H1 (cell line): ENCODE results near the gene RYR3. TPM values are rescaled to one million over a fixed set of nuclear protein-coding genes. Genes with fewer than 3 reads are reported as not detected.

Experiments
- CTCF ChIA-PET: fragments of 300-600 bp; sonication (Branson Sonifier 250); formaldehyde crosslinking; loops from one replicate; lab custom pipeline; 2021; ENCODE audit not compliant: partially characterized antibody; lab: Charles Lee
- POLR2A ChIA-PET: fragments of 300-600 bp; sonication (Branson Sonifier 250); formaldehyde crosslinking; loops from one replicate; lab custom pipeline; 2021; ENCODE audit warnings: inconsistent platforms; ENCODE audit not compliant: partially characterized antibody; lab: Charles Lee
- DNase-seq, 2 experiments: peaks; one replicate each; pipeline versions ENCODE4 v3.0.0 to v3.0.0-alpha.2; 2010 to 2022; ENCODE audit warnings: low spot score in 2 of 2, low read depth in 1 of 2, mixed read lengths in 1 of 2
- FAIRE-seq: peaks from 2 replicates; lab custom pipeline; 2011; peaks lifted over from hg19 to GRCh38; lab: Jason Lieb, UNC
- H2AFZ ChIP-seq: 2 replicates; pipeline ENCODE4 v1.8.1; 2012; ENCODE audit warnings: low read length, inconsistent platforms
- H2AK5ac ChIP-seq: 2 replicates; pipeline ENCODE4 v1.6.1; 2013; ENCODE audit warnings: low read depth, low read length
- H2BK120ac ChIP-seq: replicated peaks from 2 replicates; pipeline ENCODE3; 2013; ENCODE audit warnings: low read depth, low read length, inconsistent platforms
- H2BK12ac ChIP-seq: 2 replicates; pipeline ENCODE4 v1.6.1; 2013; ENCODE audit warnings: low read depth, low read length
- H2BK15ac ChIP-seq: 2 replicates; pipeline ENCODE4 v1.6.1; 2013; ENCODE audit warnings: low read length
- H2BK20ac ChIP-seq: 2 replicates; pipeline ENCODE4 v1.6.1; 2013; ENCODE audit warnings: low read length
- H2BK5ac ChIP-seq: 2 replicates; pipeline ENCODE4 v1.6.1; 2013; ENCODE audit warnings: low read depth, low read length
- H3K14ac ChIP-seq: 2 replicates; pipeline ENCODE4 v1.6.1; 2013; ENCODE audit warnings: inconsistent platforms; ENCODE audit not compliant: insufficient read length
- H3K18ac ChIP-seq: 2 replicates; pipeline ENCODE4 v1.6.1; 2013; ENCODE audit warnings: low read length; ENCODE audit errors: extremely low read depth
- H3K23ac ChIP-seq: 2 replicates; pipeline ENCODE4 v1.6.1; 2013; ENCODE audit warnings: inconsistent platforms; ENCODE audit not compliant: insufficient read length
- H3K23me2 ChIP-seq: 2 replicates; pipeline ENCODE4 v1.6.1; 2013; ENCODE audit warnings: low read depth, low read length
- H3K27ac ChIP-seq: 2 replicates; pipeline ENCODE4 v1.6.1; 2011; ENCODE audit warnings: low read depth, low read length, inconsistent platforms
- H3K27me3 ChIP-seq, 4 experiments: replicated peaks in 1 of 4; 1 replicate in 1 of 4; 2 replicates in 3 of 4; pipeline versions ENCODE4 v1.6.1 to v1.8.1; 2011 to 2013; ENCODE audit warnings: low read length in 3 of 4, mild to moderate bottlenecking in 3 of 4, inconsistent platforms in 2 of 4, mixed read lengths in 2 of 4, moderate library complexity in 1 of 4; ENCODE audit not compliant: control insufficient read depth in 3 of 4, insufficient read depth in 3 of 4; ENCODE audit errors: extremely low read depth in 1 of 4
- H3K36me3 ChIP-seq, 4 experiments: 2 replicates each; pipeline versions ENCODE4 v1.6.1 to v1.8.1; 2011 to 2013; ENCODE audit warnings: mild to moderate bottlenecking in 4 of 4, low read length in 3 of 4, moderate library complexity in 2 of 4, control low read depth in 1 of 4, inconsistent platforms in 1 of 4; ENCODE audit not compliant: insufficient read depth in 4 of 4, control insufficient read depth in 2 of 4
- H3K4ac ChIP-seq: replicated peaks from 2 replicates; pipeline ENCODE3; 2013; ENCODE audit warnings: low read length, low read depth, mixed read lengths, inconsistent platforms; ENCODE audit not compliant: insufficient read length
- H3K4me1 ChIP-seq, 4 experiments: replicated peaks in 1 of 4; 1 replicate in 1 of 4; 2 replicates in 3 of 4; pipeline versions ENCODE4 v1.6.1 to v1.8.1; 2011 to 2013; ENCODE audit warnings: low read length in 3 of 4, inconsistent platforms in 2 of 4, mixed read lengths in 1 of 4; ENCODE audit not compliant: insufficient read depth in 4 of 4, control insufficient read depth in 3 of 4
- H3K4me2 ChIP-seq, 2 experiments: 2 replicates each; pipeline versions ENCODE4 v1.6.1 to v1.8.1; 2011 to 2013; ENCODE audit warnings: low read depth in 2 of 2, low read length in 2 of 2, control low read depth in 1 of 2, inconsistent platforms in 1 of 2, mild to moderate bottlenecking in 1 of 2; ENCODE audit not compliant: insufficient read depth in 1 of 2
- H3K4me3 ChIP-seq, 4 experiments: fragments of 200-600, 300-600 bp in 1 of 4; sonication (generic), shearing (Covaris generic), sonication (Bioruptor Twin) in 1 of 4; 2 replicates each; pipeline versions ENCODE4 v1.5.1 to v1.8.1; 2011 to 2016; ENCODE audit warnings: low read length in 4 of 4, low read depth in 3 of 4, control low read depth in 2 of 4, inconsistent platforms in 2 of 4, mild to moderate bottlenecking in 2 of 4, mixed read lengths in 1 of 4, moderate library complexity in 1 of 4; ENCODE audit not compliant: insufficient read depth in 2 of 4; ENCODE audit errors: extremely low read depth in 1 of 4
- H3K56ac ChIP-seq: replicated peaks from 2 replicates; pipeline ENCODE3; 2013; ENCODE audit warnings: low read depth, mild to moderate bottlenecking, mixed read lengths, low read length, inconsistent platforms; ENCODE audit not compliant: insufficient read length
- H3K79me1 ChIP-seq: 2 replicates; pipeline ENCODE4 v1.6.1; 2013; ENCODE audit warnings: low read depth, low read length, control low read depth
- H3K79me2 ChIP-seq, 2 experiments: 2 replicates each; pipeline versions ENCODE4 v1.6.1 to v1.8.1; 2012 to 2013; ENCODE audit warnings: low read length in 2 of 2, mild to moderate bottlenecking in 2 of 2, inconsistent platforms in 1 of 2; ENCODE audit not compliant: insufficient read depth in 2 of 2, control insufficient read depth in 1 of 2
- H3K9ac ChIP-seq, 4 experiments: replicated peaks in 1 of 4; 1 replicate in 1 of 4; 2 replicates in 3 of 4; pipeline versions ENCODE4 v1.6.1 to v1.8.1; 2011 to 2013; ENCODE audit warnings: low read depth in 3 of 4, low read length in 3 of 4, control low read depth in 2 of 4, mild to moderate bottlenecking in 2 of 4, moderate library complexity in 2 of 4, inconsistent platforms in 1 of 4; ENCODE audit errors: extremely low read depth in 1 of 4
- H3K9me3 ChIP-seq, 2 experiments: 2 replicates each; pipeline versions ENCODE4 v1.6.1 to v1.8.1; 2012 to 2013; ENCODE audit warnings: mild to moderate bottlenecking in 2 of 2, moderate library complexity in 2 of 2, control low read depth in 1 of 2, inconsistent platforms in 1 of 2, low read depth in 1 of 2, low read length in 1 of 2, mixed read lengths in 1 of 2; ENCODE audit not compliant: insufficient read depth in 2 of 2
- H4K20me1 ChIP-seq, 2 experiments: replicated peaks in 1 of 2; 2 replicates each; pipeline versions ENCODE3 to v1.8.1; 2011 to 2013; ENCODE audit warnings: inconsistent platforms in 2 of 2, low read length in 2 of 2, mild to moderate bottlenecking in 1 of 2; ENCODE audit not compliant: insufficient read depth in 2 of 2, control insufficient read depth in 1 of 2
- H4K5ac ChIP-seq: 2 replicates; pipeline ENCODE4 v1.6.1; 2013; ENCODE audit warnings: low read length, low read depth, mixed read lengths, inconsistent platforms; ENCODE audit not compliant: insufficient read length
- H4K8ac ChIP-seq: 2 replicates; pipeline ENCODE4 v1.8.0; 2013; ENCODE audit warnings: mild to moderate bottlenecking, moderate library complexity, low read length, inconsistent platforms; ENCODE audit not compliant: insufficient read depth; ENCODE audit errors: extremely low read depth
- H4K91ac ChIP-seq: replicated peaks from 2 replicates; pipeline ENCODE3; 2013; ENCODE audit warnings: low read length, mixed read lengths, inconsistent platforms; ENCODE audit not compliant: insufficient read length
- BACH1 ChIP-seq: IDR thresholded peaks from 2 replicates; pipeline ENCODE4 v1.6.1; 2012; ENCODE audit warnings: low read length, improper control_type of control experiment
- CBX8 ChIP-seq: fragments of 300-800, 300-1000 bp; sonication (generic); IDR thresholded peaks from 2 replicates; pipeline ENCODE4 v1.7.1; 2016; ENCODE audit warnings: low read depth, low read length, borderline replicate concordance
- GABPA ChIP-seq: IDR thresholded peaks from 2 replicates; pipeline ENCODE4 v1.6.1; 2011; ENCODE audit warnings: mild to moderate bottlenecking, low read length, moderate library complexity, borderline replicate concordance; ENCODE audit not compliant: insufficient read depth
- GTF2F1 ChIP-seq: IDR thresholded peaks from 2 replicates; pipeline ENCODE4 v1.6.1; 2012; ENCODE audit warnings: low read depth, low read length, improper control_type of control experiment, borderline replicate concordance
- HDAC2 ChIP-seq, 2 experiments: fragments of 300-600 bp in 1 of 2; sonication (generic) in 1 of 2; IDR thresholded peaks; 2 replicates each; pipeline ENCODE4 v1.6.1; 2011 to 2012; ENCODE audit warnings: low read depth in 2 of 2, low read length in 2 of 2, mild to moderate bottlenecking in 2 of 2, moderate library complexity in 2 of 2, borderline replicate concordance in 1 of 2, inconsistent platforms in 1 of 2
- WGBS, 2 experiments: shearing (Covaris generic) in 1 of 2; methylation state at CpG; one replicate each; pipeline versions ENCODE4 v1.1.6 to v1.1.7; 2013 to 2015; ENCODE audit warnings: low lambda C conversion rate in 2 of 2, mixed read lengths in 2 of 2, inconsistent platforms in 1 of 2, low coverage in 1 of 2, missing lambda C conversion rate in 1 of 2; ENCODE audit not compliant: insufficient replicate concordance in 2 of 2, insufficient coverage in 1 of 2, insufficient read length in 1 of 2; ENCODE audit errors: extremely low coverage in 1 of 2, missing lambda C conversion rate in 1 of 2; 5-methylcytosine and 5-hydroxymethylcytosine counted together
- polyA plus RNA-seq, 7 experiments: library from polyadenylated mRNA; depleted of rRNA in 3 of 7; stranded (reverse) in 5 of 7; unstranded in 2 of 7; fragments of >200 nt in 5 of 7; fragments of 200-250 nt in 2 of 7; gene quantifications; 1 replicate in 5 of 7; 2 replicates in 1 of 7; 4 replicates in 1 of 7; pipeline versions ENCODE4 v1.2.1 to v1.2.3, GENCODE V29; 2011 to 2013; ENCODE audit warnings: missing spikeins in 2 of 7, mixed read lengths in 2 of 7
- total RNA-seq: library from RNA; stranded (reverse); fragmentation: NEBNext Ultra II Directional; extraction: Animal tissue kit (Norgen Biotek cat#: 25700); gene quantifications from 2 replicates; pipeline ENCODE4 v1.2.1, GENCODE V29; 2021
- TF ChIP-seq, protein P1 (sequence below), 3 experiments: IDR thresholded peaks; 1 replicate in 2 of 3; 2 replicates in 1 of 3; pipeline versions ENCODE4 v1.5.1 to v1.6.1; 2011; ENCODE audit warnings: low read length in 3 of 3, mild to moderate bottlenecking in 3 of 3, inconsistent platforms in 2 of 3, low read depth in 1 of 3, moderate library complexity in 1 of 3; ENCODE audit not compliant: insufficient read depth in 1 of 3; ENCODE audit errors: control extremely low read depth in 1 of 3
- TF ChIP-seq, protein P2 (sequence below): IDR thresholded peaks from 2 replicates; pipeline ENCODE4 v1.6.1; 2012; ENCODE audit warnings: low read length, inconsistent platforms

The RYR3 gene
- total and polyA plus RNA-seq, 2 of the 8 experiments (the other 6 are each of a cell fraction or from before 2014, with no cell fraction given) = 0.33 to 3.4 TPM

GRCh38 chr15:33500432-33501195, 189.8 kb downstream of the RYR3 start:
- 80% methylated on average over 3 of the region's 3 CpGs; no CpG with 5 or more reads in 1 of the 2 experiments for WGBS, 2 experiments
- Histone ChIP-seq H4K91ac (no peak overlapping the region), H3K23ac (no peak overlapping the region), H3K23me2 (no peaks in the 10 kb centered on the region; the same call in 1 of the 2 replicates), H3K4me1 (no peaks in the 10 kb centered on the region; a peak in 1 of 7 replicates), H2BK15ac (no peak overlapping the region), H2BK5ac (no peak overlapping the region), H3K27me3 (peaks cover 0 to 2% (median 0%) of the 10 kb centered on the region in 4 experiments; a peak in 1 of 7 replicates), H3K4me2 (no peak overlapping the region), H3K4ac (no peak overlapping the region), H3K79me2 (no peaks in the 10 kb centered on the region), H4K5ac (no peak overlapping the region), H2BK20ac (no peak overlapping the region), H2AFZ (no peak overlapping the region), H3K36me3 (no peaks in the 10 kb centered on the region), H2BK12ac (no peak overlapping the region), H2BK120ac (no peak overlapping the region), H3K9ac (no peak overlapping the region), H4K20me1 (no peaks in the 10 kb centered on the region), H3K4me3 (no peak overlapping the region), H3K56ac (no peak overlapping the region), H3K79me1 (no peaks in the 10 kb centered on the region), H2AK5ac (no peak overlapping the region), H3K9me3 (no peaks in the 10 kb centered on the region), H3K27ac (no peak overlapping the region), H4K8ac (no peak overlapping the region), H3K18ac (no peak overlapping the region), H3K14ac (no peak overlapping the region)
- CTCF ChIA-PET = interaction anchor here (0.7 to 1.2 kb wide), 3 partner anchors 13 to 200 kb away, joined by 3 read pairs; no protein-coding TSS in a partner anchor
- FAIRE-seq (no peak), DNase-seq (no peak)
- POLR2A ChIA-PET = interaction anchor here (0.6 to 1.1 kb wide), 2 partner anchors 8 to 10 kb away, joined by 3 read pairs; no protein-coding TSS in a partner anchor
- TF ChIP-seq, protein P1, sequence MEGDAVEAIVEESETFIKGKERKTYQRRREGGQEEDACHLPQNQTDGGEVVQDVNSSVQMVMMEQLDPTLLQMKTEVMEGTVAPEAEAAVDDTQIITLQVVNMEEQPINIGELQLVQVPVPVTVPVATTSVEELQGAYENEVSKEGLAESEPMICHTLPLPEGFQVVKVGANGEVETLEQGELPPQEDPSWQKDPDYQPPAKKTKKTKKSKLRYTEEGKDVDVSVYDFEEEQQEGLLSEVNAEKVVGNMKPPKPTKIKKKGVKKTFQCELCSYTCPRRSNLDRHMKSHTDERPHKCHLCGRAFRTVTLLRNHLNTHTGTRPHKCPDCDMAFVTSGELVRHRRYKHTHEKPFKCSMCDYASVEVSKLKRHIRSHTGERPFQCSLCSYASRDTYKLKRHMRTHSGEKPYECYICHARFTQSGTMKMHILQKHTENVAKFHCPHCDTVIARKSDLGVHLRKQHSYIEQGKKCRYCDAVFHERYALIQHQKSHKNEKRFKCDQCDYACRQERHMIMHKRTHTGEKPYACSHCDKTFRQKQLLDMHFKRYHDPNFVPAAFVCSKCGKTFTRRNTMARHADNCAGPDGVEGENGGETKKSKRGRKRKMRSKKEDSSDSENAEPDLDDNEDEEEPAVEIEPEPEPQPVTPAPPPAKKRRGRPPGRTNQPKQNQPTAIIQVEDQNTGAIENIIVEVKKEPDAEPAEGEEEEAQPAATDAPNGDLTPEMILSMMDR (IDR thresholded peaks at IDR 0.05; ENCODE audit: control extremely low read depth in 1 of 3, insufficient read depth in 1 of 3, low read depth in 1 of 3, low read length in 3 of 3) = no peak
- TF ChIP-seq CBX8 = no peak
- TF ChIP-seq HDAC2 (IDR thresholded peaks at IDR 0.05; ENCODE audit: borderline replicate concordance in 1 of 2, low read depth in 2 of 2, low read length in 2 of 2) = no peak
- TF ChIP-seq GTF2F1 = no peak
- no peak for TF ChIP-seq BACH1
- no peak for TF ChIP-seq GABPA
- TF ChIP-seq, protein P2, sequence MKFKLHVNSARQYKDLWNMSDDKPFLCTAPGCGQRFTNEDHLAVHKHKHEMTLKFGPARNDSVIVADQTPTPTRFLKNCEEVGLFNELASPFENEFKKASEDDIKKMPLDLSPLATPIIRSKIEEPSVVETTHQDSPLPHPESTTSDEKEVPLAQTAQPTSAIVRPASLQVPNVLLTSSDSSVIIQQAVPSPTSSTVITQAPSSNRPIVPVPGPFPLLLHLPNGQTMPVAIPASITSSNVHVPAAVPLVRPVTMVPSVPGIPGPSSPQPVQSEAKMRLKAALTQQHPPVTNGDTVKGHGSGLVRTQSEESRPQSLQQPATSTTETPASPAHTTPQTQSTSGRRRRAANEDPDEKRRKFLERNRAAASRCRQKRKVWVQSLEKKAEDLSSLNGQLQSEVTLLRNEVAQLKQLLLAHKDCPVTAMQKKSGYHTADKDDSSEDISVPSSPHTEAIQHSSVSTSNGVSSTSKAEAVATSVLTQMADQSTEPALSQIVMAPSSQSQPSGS = no peak
